Karpas-422 (cell line): ENCODE results near the gene OR4C3. TPM values are rescaled to one million over a fixed set of nuclear protein-coding genes. Genes with fewer than 3 reads are reported as not detected.
"Not testable (repeated sequence)": the region's sequence is repeated elsewhere in the genome, so short reads cannot be mapped to it uniquely, and the experiment has no call there.

Source experiments
- DNase-seq: peaks from one replicate; pipeline ENCODE4 v3.0.0-alpha.2; 2015
- H2AFZ ChIP-seq: fragments of 200-600 bp; sonication (generic); 2 replicates; pipeline ENCODE4 v1.6.1; 2014; ENCODE audit warnings: antibody characterized with exemption, low read length, mixed read lengths
- H3K27ac ChIP-seq: fragments of 200-600 bp; sonication (generic); 2 replicates; pipeline ENCODE4 v1.5.1; 2014; ENCODE audit warnings: mild to moderate bottlenecking, low read length, moderate library complexity
- H3K27me3 ChIP-seq: fragments of 200-600 bp; sonication (generic); 2 replicates; pipeline ENCODE4 v1.6.1; 2014; ENCODE audit warnings: low read length, mixed read lengths
- H3K36me3 ChIP-seq: fragments of 200-600 bp; sonication (generic); 2 replicates; pipeline ENCODE4 v1.6.1; 2014; ENCODE audit warnings: low read length, mixed read lengths; ENCODE audit not compliant: insufficient read depth
- H3K4me1 ChIP-seq: fragments of 200-600 bp; sonication (generic); 2 replicates; pipeline ENCODE4 v1.6.1; 2014; ENCODE audit warnings: mild to moderate bottlenecking, low read length, mixed read lengths
- H3K4me2 ChIP-seq: fragments of 200-600 bp; sonication (generic); 2 replicates; pipeline ENCODE4 v1.6.1; 2014; ENCODE audit warnings: low read length, low read depth, mild to moderate bottlenecking; ENCODE audit not compliant: poor library complexity, severe bottlenecking
- H3K4me3 ChIP-seq: fragments of 200-600 bp; sonication (generic); 2 replicates; pipeline ENCODE4 v1.5.1; 2014; ENCODE audit warnings: mild to moderate bottlenecking, antibody characterized with exemption, low read length, mixed read lengths
- H3K79me2 ChIP-seq: fragments of 200-600 bp; sonication (generic); 2 replicates; pipeline ENCODE4 v1.6.1; 2014; ENCODE audit warnings: mild to moderate bottlenecking, low read length, mixed read lengths
- H3K9ac ChIP-seq: fragments of 200-600 bp; sonication (generic); 2 replicates; pipeline ENCODE4 v1.6.0; 2014; ENCODE audit warnings: low read length
- H3K9me2 ChIP-seq: fragments of 200-600 bp; sonication (generic), shearing (Covaris generic); replicated peaks from 2 replicates; pipeline ENCODE4 v1.6.0; 2014; ENCODE audit warnings: mild to moderate bottlenecking, low read length, moderate library complexity; ENCODE audit not compliant: insufficient read depth
- H3K9me3 ChIP-seq: fragments of 300-700, 200-600 bp; sonication (generic); 2 replicates; pipeline ENCODE4 v1.6.1; 2014; ENCODE audit warnings: low read length, mixed read lengths
- H4K20me1 ChIP-seq: fragments of 200-600 bp; sonication (generic); 2 replicates; pipeline ENCODE4 v1.6.1; 2014; ENCODE audit warnings: mild to moderate bottlenecking, antibody characterized with exemption, low read length, low read depth; ENCODE audit not compliant: insufficient read depth
- total RNA-seq: library from RNA; depleted of rRNA; stranded (reverse); fragments of >200 nt; shearing (Covaris generic); gene quantifications from 2 replicates; pipeline ENCODE4 v1.2.3, GENCODE V29; 2014; ENCODE audit warnings: low replicate concordance; rRNA removed

Gene OR4C3
- total RNA-seq, 1 experiment from 2014 or later = not detected

DNA sequence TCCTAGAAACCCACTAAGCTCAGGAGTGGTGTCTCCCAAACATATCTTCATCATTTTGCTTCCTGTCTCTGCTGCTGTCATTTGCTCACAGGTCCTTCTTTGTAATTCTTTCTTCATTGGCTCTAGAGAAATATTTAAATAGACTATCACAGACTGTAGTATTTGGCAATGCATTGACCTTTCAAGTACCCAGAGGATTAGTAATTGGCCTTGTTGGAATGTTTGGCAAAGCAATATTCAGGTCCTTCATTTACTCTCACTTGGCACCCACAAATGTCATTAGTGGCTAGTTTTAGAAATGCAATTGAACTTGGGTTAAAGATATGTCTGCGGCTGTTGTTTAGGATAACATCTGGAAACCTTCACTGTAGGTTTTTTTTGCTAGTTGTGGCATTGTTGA, 30.0 kb downstream of the OR4C3 start:
- no peaks in the 10 kb centered on the region for H3K9me2 ChIP-seq
- H3K36me3 ChIP-seq = no peaks in the 10 kb centered on the region
- H4K20me1 ChIP-seq = no peaks in the 10 kb centered on the region

GRCh38 chr11:48361289-48361688, 36.6 kb downstream of the OR4C3 start:
- not testable (repeated sequence) for H4K20me1 ChIP-seq, H2AFZ ChIP-seq, H3K4me1 ChIP-seq, DNase-seq, H3K4me2 ChIP-seq, H3K79me2 ChIP-seq, H3K27ac ChIP-seq, H3K27me3 ChIP-seq, H3K9me3 ChIP-seq, H3K9me2 ChIP-seq, H3K36me3 ChIP-seq, H3K9ac ChIP-seq, H3K4me3 ChIP-seq

More for the DNA sequence above, 30.0 kb downstream of the OR4C3 start:
- no peak overlapping the region for H3K4me2 ChIP-seq
- no peaks in the 10 kb centered on the region for H3K79me2 ChIP-seq
- H3K9me3 ChIP-seq = no peaks in the 10 kb centered on the region
- no peak overlapping the region for H2AFZ ChIP-seq
- H3K27me3 ChIP-seq = no peaks in the 10 kb centered on the region
- no peak overlapping the region for H3K9ac ChIP-seq
- H3K27ac ChIP-seq = no peak overlapping the region
- peaks cover 5% of the 10 kb centered on the region; the same call in 1 of the 2 replicates for H3K4me1 ChIP-seq
- H3K4me3 ChIP-seq = no peak overlapping the region
- DNase-seq = no peak

DNA sequence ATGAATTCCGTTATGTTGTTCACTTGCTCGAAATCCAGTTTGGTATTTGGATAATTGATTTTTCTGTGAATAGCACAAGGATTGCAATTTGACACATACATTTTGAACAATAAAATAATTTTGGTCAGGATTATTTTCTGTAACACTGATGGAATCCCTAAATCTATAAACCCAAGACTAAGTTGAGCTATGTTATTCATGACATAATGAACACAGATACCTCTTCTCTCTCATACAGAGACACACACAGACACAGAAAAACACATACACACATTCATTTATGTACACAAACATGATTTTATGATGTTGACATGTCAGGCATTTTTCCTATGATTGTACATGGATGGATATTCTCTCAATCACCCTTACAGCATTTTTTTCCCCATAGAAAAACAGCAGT, 41.6 kb downstream of the OR4C3 start, which contains the start of gene OR4C5:
OR4C5 (minus strand) TSS at position 101 of the 400 bp plus-strand sequence; CDS start at position 101, 0 bp downstream.
- H3K9me2 ChIP-seq = no peaks in the 10 kb centered on the region
- H3K9ac ChIP-seq = no peak within 1 kb of the TSS
- no peak within 1 kb of the TSS for H3K4me2 ChIP-seq
- H3K27me3 ChIP-seq = no peaks in the 10 kb centered on the region
- no peaks in the 10 kb centered on the region for H3K4me1 ChIP-seq
- DNase-seq = no peak
- H3K9me3 ChIP-seq = no peaks in the 10 kb centered on the region
- no peak within 1 kb of the TSS for H3K27ac ChIP-seq
- no peaks in the 10 kb centered on the region for H4K20me1 ChIP-seq
- no peaks in the 10 kb centered on the region for H3K79me2 ChIP-seq
- H3K36me3 ChIP-seq = no peaks in the 10 kb centered on the region
- H2AFZ ChIP-seq = no peak within 1 kb of the TSS
- no peak within 1 kb of the TSS for H3K4me3 ChIP-seq

Other genes starting within 250 kb of the OR4C3 start
- not detected in 2 replicates for gene OR4B1, start 108.1 kb upstream of the OR4C3 start, total RNA-seq
- not detected in 2 replicates for gene OR4X2, start 79.8 kb upstream of the OR4C3 start, total RNA-seq
- not detected in 2 replicates for gene OR4X1, start 61.1 kb upstream of the OR4C3 start, total RNA-seq
- gene OR4S1, start 18.7 kb upstream of the OR4C3 start, total RNA-seq = not detected in 2 replicates
- gene OR4C5, start 41.5 kb downstream of the OR4C3 start, total RNA-seq = not detected in 2 replicates
- gene OR4A47, start 163.9 kb downstream of the OR4C3 start, total RNA-seq = not detected in 2 replicates